GM19324 (cell line): ENCODE data around the gene CNNM1.

Source experiments
- ATAC-seq: cut with Tn5 transposase; IDR thresholded peaks from one replicate; pipeline ENCODE4 v1.9.1; 2021; ENCODE audit warnings: mild to moderate bottlenecking, moderate library complexity; ENCODE audit not compliant: unreplicated experiment, low FRiP score

CNNM1 gene

GRCh38 chr10:99369126-99369525, 40.0 kb downstream of the CNNM1 start:
- ATAC-seq, result no peak

GRCh38 chr10:99369551-99369950, 40.4 kb downstream of the CNNM1 start:
- ATAC-seq, result no peak

GRCh38 chr10:99370993-99371392, 41.8 kb downstream of the CNNM1 start:
- ATAC-seq, result peak; percentile 80

GRCh38 chr10:99372546-99373271, 43.6 kb downstream of the CNNM1 start:
- no peak for ATAC-seq

- no peak for ATAC-seq
These were observed 45.4 kb downstream of the CNNM1 start for GRCh38 chr10:99374526-99374925.

- ATAC-seq, result no peak
These were observed 45.8 kb downstream of the CNNM1 start for GRCh38 chr10:99374972-99375371.

GRCh38 chr10:99375426-99375825, 46.3 kb downstream of the CNNM1 start:
- ATAC-seq, result no peak

- ATAC-seq, result no peak
These were observed 53.0 kb downstream of the CNNM1 start for GRCh38 chr10:99382176-99382575.

GRCh38 chr10:99387071-99387470, 57.9 kb downstream of the CNNM1 start:
- no peak for ATAC-seq

- no peak for ATAC-seq
These were observed 58.4 kb downstream of the CNNM1 start for GRCh38 chr10:99387541-99387940.

GRCh38 chr10:99389729-99390480, 60.7 kb downstream of the CNNM1 start:
- no peak for ATAC-seq

- ATAC-seq, result no peak
These were observed 62.2 kb downstream of the CNNM1 start for GRCh38 chr10:99391346-99391745.

- no peak for ATAC-seq
These were observed 63.9 kb downstream of the CNNM1 start for GRCh38 chr10:99393036-99393435.

- no peak for ATAC-seq
These were observed 64.5 kb downstream of the CNNM1 start for GRCh38 chr10:99393683-99394082.

- no peak for ATAC-seq
These were observed 65.1 kb downstream of the CNNM1 start for GRCh38 chr10:99394256-99394655.

- no peak for ATAC-seq
These were observed 65.7 kb downstream of the CNNM1 start for GRCh38 chr10:99394761-99395386.

- no peak for ATAC-seq
These were observed 66.7 kb downstream of the CNNM1 start for GRCh38 chr10:99395750-99396445.

GRCh38 chr10:99396471-99396870, 67.3 kb downstream of the CNNM1 start:
- no peak for ATAC-seq

GRCh38 chr10:99399664-99400063, 70.5 kb downstream of the CNNM1 start:
- ATAC-seq, result no peak

- no peak for ATAC-seq
These were observed 74.5 kb downstream of the CNNM1 start for GRCh38 chr10:99403674-99404073.

- ATAC-seq, result no peak
These were observed 77.0 kb downstream of the CNNM1 start for GRCh38 chr10:99406149-99406548.
